H1 (cell line): ENCODE data around the gene CYRIA. TPM values are rescaled to one million over a fixed set of nuclear protein-coding genes. Genes with fewer than 3 reads are reported as not detected.

ENCODE experiments used
- CHD7 ChIP-seq: fragments of 300-600 bp; sonication (generic); IDR thresholded peaks from 2 replicates; pipeline ENCODE4 v1.7.1; 2012; ENCODE audit warnings: low read length, moderate library complexity, mild to moderate bottlenecking, inconsistent platforms; ENCODE audit not compliant: insufficient replicate concordance
- CTBP2 ChIP-seq: IDR thresholded peaks from 2 replicates; pipeline ENCODE4 v1.7.0; 2011; ENCODE audit warnings: borderline replicate concordance, mild to moderate bottlenecking, moderate library complexity, mixed read lengths, low read length; ENCODE audit not compliant: insufficient read depth, insufficient read length
- FOSL1 ChIP-seq: IDR thresholded peaks from 2 replicates; pipeline ENCODE4 v1.6.1; 2011; ENCODE audit warnings: mild to moderate bottlenecking, low read depth, low read length, moderate library complexity; ENCODE audit not compliant: insufficient read depth
- RBBP5 ChIP-seq: IDR thresholded peaks from 2 replicates; pipeline ENCODE4 v1.7.1; 2012; ENCODE audit warnings: low read depth, mild to moderate bottlenecking, inconsistent platforms, low read length, moderate library complexity, borderline replicate concordance
- SIN3A ChIP-seq, 2 experiments: IDR thresholded peaks in 1 of 2; conservative IDR thresholded peaks in 1 of 2; 2 replicates each; pipeline ENCODE4 v1.6.1; 2011 to 2012; ENCODE audit warnings: low read length in 2 of 2, improper control_type of control experiment in 1 of 2, low read depth in 1 of 2, mild to moderate bottlenecking in 1 of 2
- TEAD4 ChIP-seq: IDR thresholded peaks from 2 replicates; pipeline ENCODE4 v1.6.1; 2012; ENCODE audit warnings: low read depth, low read length, inconsistent platforms, mixed read lengths
- ZNF274 ChIP-seq: IDR thresholded peaks from 2 replicates; pipeline ENCODE4 v1.7.0; 2012; ENCODE audit warnings: low read length, borderline replicate concordance; ENCODE audit errors: extremely low read depth
- polyA plus RNA-seq, 7 experiments: library from polyadenylated mRNA; depleted of rRNA in 3 of 7; stranded (reverse) in 5 of 7; unstranded in 2 of 7; fragments of >200 nt in 5 of 7; fragments of 200-250 nt in 2 of 7; gene quantifications; 1 replicate in 5 of 7; 2 replicates in 1 of 7; 4 replicates in 1 of 7; pipeline versions ENCODE4 v1.2.1 to v1.2.3, GENCODE V29; 2011 to 2013; ENCODE audit warnings: missing spikeins in 2 of 7, mixed read lengths in 2 of 7
- total RNA-seq: library from RNA; stranded (reverse); fragmentation: NEBNext Ultra II Directional; extraction: Animal tissue kit (Norgen Biotek cat#: 25700); gene quantifications from 2 replicates; pipeline ENCODE4 v1.2.1, GENCODE V29; 2021

Gene CYRIA
- total and polyA plus RNA-seq, 2 of the 8 experiments (the other 6 are each of a cell fraction or from before 2014, with no cell fraction given): 1.5 to 9.8 TPM

- TF ChIP-seq TEAD4 (no peak), RBBP5 (no peak), FOSL1 (no peak), CTBP2 (no peak), ZNF274 (no peak), SIN3A (conservative IDR thresholded peaks at IDR 0.05 in 1 of 2, IDR thresholded peaks at IDR 0.05 in 1 of 2; ENCODE audit: low read depth in 1 of 2, low read length in 2 of 2) (no peak), CHD7 (no peak)
- TF ChIP-seq, all 59 proteins: peak for 0
These were observed 39.9 kb downstream of the CYRIA start (continued) for GRCh38 chr2:16625759-16626158.
